ENCODE results near the gene HACL1.

The HACL1 gene

DNA sequence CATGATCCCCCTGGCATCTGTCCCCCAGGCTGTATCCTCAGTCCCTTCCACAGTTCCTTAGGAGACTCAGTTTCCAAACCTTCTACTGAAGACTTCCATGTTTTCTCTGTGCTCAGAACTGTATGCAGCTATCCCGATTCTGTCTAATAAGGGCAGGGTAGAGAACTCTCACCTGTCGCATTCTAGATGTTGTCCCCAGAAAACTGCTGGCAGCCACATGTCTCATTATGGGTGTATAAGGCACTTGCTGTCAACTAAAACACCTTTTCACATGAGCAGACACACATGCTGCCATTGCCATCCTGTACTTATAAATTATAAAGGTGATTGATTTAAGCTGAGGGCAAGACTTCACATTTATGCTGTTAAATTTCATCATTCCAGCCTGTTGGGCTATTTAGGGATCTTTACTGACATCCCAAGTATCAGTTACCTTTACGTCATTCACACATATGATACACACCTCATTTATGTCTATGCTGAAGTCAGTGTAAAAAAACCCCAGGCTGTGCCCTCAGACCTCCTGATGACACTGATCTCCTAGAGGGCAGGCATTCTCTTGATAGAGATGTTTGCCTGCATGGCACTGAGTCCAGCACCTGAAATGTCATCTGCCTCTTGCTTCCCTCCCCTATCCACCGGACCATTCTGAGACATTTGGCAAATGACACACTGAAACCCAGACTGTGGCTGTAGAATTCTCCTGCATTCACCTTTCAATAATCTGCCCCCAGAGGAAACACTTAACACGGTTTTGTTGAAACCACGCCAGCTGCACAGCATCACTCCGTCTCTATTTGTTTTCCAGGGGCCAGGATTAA lies 36.0 kb upstream of the HACL1 start:
- Histone ChIP-seq H3K4me1 (peaks cover 6% of the 10 kb centered on the region), H4K20me1 (no peaks in the 10 kb centered on the region), H3K9me3 (no peaks in the 10 kb centered on the region), H3K4me2 (no peak overlapping the region), H3K27ac (no peak overlapping the region), H3K27me3 (no peaks in the 10 kb centered on the region), H3K4me3 (no peak overlapping the region), H3K36me3 (no peaks in the 10 kb centered on the region), H3K9ac (no peak overlapping the region)
- no peak for TF ChIP-seq Cebpa-rat (IDR thresholded peaks at IDR 0.05)

DNA sequence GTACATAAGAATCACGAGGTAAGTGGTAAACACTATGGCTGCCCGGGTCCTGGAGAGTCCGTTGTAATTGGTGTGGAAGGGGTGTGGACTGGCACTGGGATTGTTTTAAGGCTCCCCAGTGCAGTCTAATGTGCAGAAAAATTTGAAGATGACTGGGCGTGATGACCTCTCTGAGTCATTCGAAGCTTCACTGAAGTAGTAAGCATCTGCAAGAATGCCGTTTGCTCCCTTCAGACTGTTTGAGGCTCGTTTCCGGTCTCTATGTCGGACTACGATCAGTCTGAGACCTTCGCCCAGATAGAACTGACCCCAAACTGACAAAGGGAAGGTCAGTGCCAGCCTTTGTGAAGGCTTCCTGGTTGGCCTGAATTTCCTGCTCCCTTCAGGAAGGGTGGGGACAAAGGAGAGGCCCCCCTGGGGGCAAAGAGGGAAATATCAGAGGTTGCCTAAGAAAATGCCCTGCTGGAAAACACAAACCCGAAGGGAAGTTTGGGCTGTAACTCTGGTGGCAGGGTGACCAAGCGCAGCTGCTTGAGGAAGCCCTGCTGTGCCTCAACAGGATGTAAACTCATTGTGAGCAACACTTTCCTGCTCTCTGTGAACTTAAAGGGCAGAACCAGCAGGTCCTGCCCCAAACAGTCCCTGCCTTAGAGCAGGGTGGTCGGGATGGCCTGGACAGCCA lies 34.8 kb upstream of the HACL1 start:
- H3K4me3 ChIP-seq: no peak overlapping the region
- H3K27ac ChIP-seq: no peak overlapping the region
- 0 out of 2 replicates have a peak overlapping the region, but pooled peaks have one; percentile 5 for H3K4me2 ChIP-seq
- H3K9ac ChIP-seq: no peak overlapping the region
- peaks cover 6% of the 10 kb centered on the region for H3K4me1 ChIP-seq
- H4K20me1 ChIP-seq: no peaks in the 10 kb centered on the region
- no peaks in the 10 kb centered on the region for H3K36me3 ChIP-seq
- no peaks in the 10 kb centered on the region for H3K9me3 ChIP-seq
- no peak for TF ChIP-seq Cebpa-rat (IDR thresholded peaks at IDR 0.05)
- no peaks in the 10 kb centered on the region for H3K27me3 ChIP-seq

DNA sequence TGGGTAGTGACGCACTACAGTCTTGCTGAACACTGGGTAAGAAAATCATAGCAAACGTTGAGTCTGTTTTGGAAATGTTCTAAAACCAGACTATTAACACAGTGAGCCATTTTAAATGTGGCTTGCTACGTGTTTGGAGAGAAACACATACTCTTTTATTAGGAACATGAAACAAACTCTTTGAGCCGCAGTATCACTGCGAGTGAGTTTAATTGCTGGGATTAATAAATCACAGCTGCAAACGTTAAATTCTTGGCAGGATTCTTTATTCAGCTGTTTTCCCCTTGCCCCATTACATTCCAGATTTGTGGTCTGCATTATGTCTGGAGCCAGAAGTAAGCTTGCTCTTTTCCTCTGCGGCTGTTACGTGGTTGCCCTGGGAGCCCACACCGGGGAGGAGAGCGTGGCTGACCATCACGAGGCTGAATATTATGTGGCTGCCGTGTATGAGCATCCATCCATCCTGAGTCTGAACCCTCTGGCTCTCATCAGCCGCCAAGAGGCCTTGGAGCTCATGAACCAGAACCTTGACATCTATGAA lies 33.8 kb upstream of the HACL1 start:
- Histone ChIP-seq H3K9me3 (no peaks in the 10 kb centered on the region), H3K9ac (no peak overlapping the region), H3K36me3 (no peaks in the 10 kb centered on the region), H3K4me3 (no peak overlapping the region), H3K4me1 (peaks cover 10% of the 10 kb centered on the region), H3K4me2 (no peak overlapping the region), H3K27me3 (no peaks in the 10 kb centered on the region), H4K20me1 (no peaks in the 10 kb centered on the region), H3K27ac (no peak overlapping the region)
- TF ChIP-seq Cebpa-rat (IDR thresholded peaks at IDR 0.05): no peak

- no peaks in the 10 kb centered on the region for H3K9me3 ChIP-seq
- H3K36me3 ChIP-seq: no peaks in the 10 kb centered on the region
- no peaks in the 10 kb centered on the region for H3K27me3 ChIP-seq
- H3K9ac ChIP-seq: no peak overlapping the region
- TF ChIP-seq Cebpa-rat (IDR thresholded peaks at IDR 0.05): no peak
- H3K4me3 ChIP-seq: no peak overlapping the region
- peaks cover 10% of the 10 kb centered on the region for H3K4me1 ChIP-seq
- no peak overlapping the region for H3K4me2 ChIP-seq
- no peaks in the 10 kb centered on the region for H4K20me1 ChIP-seq
- H3K27ac ChIP-seq: no peak overlapping the region
Measured at GRCh38 chr3:15634671-15635070, 33.3 kb upstream of the HACL1 start.

DNA sequence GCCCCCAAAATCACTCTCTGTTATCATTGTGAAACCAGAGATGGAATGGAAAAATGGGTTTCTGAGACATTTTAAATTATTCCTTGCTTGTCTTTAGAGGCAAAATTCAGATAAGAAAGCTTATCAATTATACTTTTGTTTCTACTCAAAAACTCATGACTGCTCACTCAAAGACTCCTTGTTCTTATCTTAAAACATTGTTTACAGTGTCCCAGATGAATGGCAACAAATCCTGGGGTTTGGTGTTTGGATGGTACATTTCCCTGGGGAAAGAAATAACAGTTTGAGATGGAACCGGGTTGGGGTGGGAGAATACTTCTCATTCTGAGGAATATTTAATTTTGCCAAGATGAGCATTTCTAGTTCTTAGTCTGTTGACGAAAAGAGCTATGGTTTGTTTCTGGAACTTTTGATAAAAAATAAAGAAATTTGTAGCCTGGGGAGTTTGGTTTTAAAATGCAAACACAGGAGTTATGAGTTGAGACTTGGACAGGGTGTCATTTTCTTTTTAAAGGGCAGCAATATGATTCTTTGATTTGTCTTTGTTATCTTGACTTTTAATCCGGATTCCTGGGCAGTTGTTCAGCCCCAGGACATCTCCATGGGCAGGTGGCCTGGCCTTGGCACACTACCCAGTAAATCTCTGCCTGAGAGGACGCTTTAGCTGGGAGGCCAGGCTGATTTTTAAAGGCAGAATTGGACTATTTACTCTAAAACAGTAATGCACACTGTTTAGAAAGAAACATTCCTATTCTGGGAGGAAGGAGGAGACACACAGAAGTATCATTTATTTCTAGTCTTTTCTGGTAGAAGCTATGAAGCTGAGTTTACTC lies 32.6 kb upstream of the HACL1 start:
- no peak for TF ChIP-seq Cebpa-rat (IDR thresholded peaks at IDR 0.05)
- no peak overlapping the region for H3K9ac ChIP-seq
- H3K36me3 ChIP-seq: no peaks in the 10 kb centered on the region
- H3K27me3 ChIP-seq: no peaks in the 10 kb centered on the region
- H3K9me3 ChIP-seq: no peaks in the 10 kb centered on the region
- peaks cover 10% of the 10 kb centered on the region for H3K4me1 ChIP-seq
- H3K4me3 ChIP-seq: no peak overlapping the region
- no peak overlapping the region for H3K4me2 ChIP-seq
- H3K27ac ChIP-seq: no peak overlapping the region
- H4K20me1 ChIP-seq: no peaks in the 10 kb centered on the region

DNA sequence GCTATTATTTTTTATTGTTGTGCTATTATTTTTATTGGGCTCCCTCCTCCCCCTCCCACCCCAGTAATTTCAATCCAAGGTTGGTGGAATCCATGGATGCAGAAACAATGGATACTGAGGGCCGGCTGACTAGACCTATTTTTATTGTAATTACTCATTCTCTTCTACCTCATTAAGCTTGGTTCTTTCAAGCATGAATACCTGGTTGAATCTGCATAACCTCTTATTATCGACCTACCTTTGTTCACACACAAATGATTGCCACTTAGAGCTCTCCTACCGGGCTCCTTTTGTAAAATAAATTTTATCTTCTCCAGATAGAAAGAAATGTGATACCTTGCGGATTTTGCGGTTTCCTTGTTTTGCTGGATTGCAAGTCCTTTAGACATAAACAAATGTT lies 31.8 kb upstream of the HACL1 start:
- no peak overlapping the region for H3K27ac ChIP-seq
- no peak overlapping the region for H3K9ac ChIP-seq
- H4K20me1 ChIP-seq: no peaks in the 10 kb centered on the region
- H3K36me3 ChIP-seq: no peaks in the 10 kb centered on the region
- H3K4me2 ChIP-seq: no peak overlapping the region
- H3K27me3 ChIP-seq: no peaks in the 10 kb centered on the region
- H3K9me3 ChIP-seq: no peaks in the 10 kb centered on the region
- peaks cover 10% of the 10 kb centered on the region for H3K4me1 ChIP-seq
- H3K4me3 ChIP-seq: no peak overlapping the region
- TF ChIP-seq Cebpa-rat (IDR thresholded peaks at IDR 0.05): no peak

DNA sequence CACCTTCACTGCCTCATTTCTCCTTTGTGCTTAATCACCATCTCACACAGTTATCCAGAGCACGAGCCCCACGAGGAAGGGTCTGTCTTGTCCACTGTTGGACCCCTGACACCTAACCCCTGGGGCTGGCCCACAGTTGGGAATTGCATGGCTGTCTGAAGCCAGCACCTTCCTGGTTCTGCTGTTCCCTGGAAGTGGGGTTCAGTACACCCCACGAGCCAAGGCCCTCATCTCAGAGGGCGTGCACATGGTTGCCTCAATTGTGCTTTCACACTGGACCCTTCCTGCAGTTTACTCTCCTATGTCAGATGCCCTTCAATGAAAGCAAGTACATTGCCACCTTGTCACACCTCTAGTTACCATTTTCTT lies 30.8 kb upstream of the HACL1 start:
- Histone ChIP-seq H3K27ac (no peak overlapping the region), H3K4me2 (no peak overlapping the region), H3K4me3 (no peak overlapping the region), H4K20me1 (no peaks in the 10 kb centered on the region), H3K36me3 (no peaks in the 10 kb centered on the region), H3K4me1 (peaks cover 10% of the 10 kb centered on the region), H3K27me3 (no peaks in the 10 kb centered on the region), H3K9me3 (no peaks in the 10 kb centered on the region), H3K9ac (no peak overlapping the region)
- TF ChIP-seq Cebpa-rat (IDR thresholded peaks at IDR 0.05): no peak

DNA sequence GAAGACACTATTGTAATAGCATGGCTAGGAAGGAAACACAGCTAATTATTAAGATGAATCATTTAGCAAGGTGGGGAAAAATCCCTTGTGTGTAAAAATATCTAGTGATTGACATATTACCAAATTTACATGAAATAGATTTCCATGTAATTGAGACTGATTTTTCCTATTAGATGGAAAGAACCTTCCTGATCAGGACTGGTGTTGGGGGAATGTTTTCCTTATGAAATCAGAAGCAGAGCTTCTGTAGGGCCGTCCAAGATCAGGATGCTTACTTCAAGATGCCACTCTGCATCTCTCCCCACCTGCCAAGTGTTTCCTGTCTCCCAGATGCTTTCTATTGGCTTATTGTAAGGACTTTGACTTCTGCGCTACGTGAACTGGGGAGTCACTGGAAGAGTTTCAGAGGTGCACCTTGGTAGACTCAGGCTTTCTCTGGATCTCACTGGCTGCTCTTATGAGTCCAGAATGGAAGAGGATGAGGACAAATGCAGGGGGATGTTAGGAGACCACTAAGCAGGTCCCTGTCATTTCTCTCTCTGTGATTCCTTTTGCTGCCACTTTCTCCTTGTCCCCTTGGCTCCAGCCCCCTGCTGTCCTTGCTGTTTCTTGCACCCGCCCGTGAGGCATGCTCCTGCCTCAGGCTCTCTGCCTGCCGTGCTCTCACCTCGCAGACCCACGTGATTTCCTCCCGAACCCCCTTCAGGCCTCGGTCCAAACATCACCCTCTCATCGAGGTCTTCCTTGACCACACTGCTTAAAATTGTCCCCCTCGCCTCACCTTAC lies 30.2 kb upstream of the HACL1 start:
- Histone ChIP-seq H3K4me2 (no peak overlapping the region), H3K4me1 (peaks cover 10% of the 10 kb centered on the region), H3K4me3 (no peak overlapping the region), H4K20me1 (no peaks in the 10 kb centered on the region), H3K9ac (no peak overlapping the region), H3K27me3 (no peaks in the 10 kb centered on the region), H3K36me3 (no peaks in the 10 kb centered on the region), H3K9me3 (no peaks in the 10 kb centered on the region), H3K27ac (no peak overlapping the region)
- TF ChIP-seq Cebpa-rat (IDR thresholded peaks at IDR 0.05): no peak
